Activated CD8-positive, alpha-beta memory T cell treated with anti-CD3 and anti-CD28 coated beads for 24 hours (primary cell): ENCODE results near the gene C16orf92.
"Not testable (repeated sequence)": the region's sequence is repeated elsewhere in the genome, so short reads cannot be mapped to it uniquely, and the experiment has no call there.

ENCODE experiments used
- DNase-seq: peaks from one replicate; pipeline ENCODE4 v3.0.0-alpha.2; 2020

The C16orf92 gene

DNA sequence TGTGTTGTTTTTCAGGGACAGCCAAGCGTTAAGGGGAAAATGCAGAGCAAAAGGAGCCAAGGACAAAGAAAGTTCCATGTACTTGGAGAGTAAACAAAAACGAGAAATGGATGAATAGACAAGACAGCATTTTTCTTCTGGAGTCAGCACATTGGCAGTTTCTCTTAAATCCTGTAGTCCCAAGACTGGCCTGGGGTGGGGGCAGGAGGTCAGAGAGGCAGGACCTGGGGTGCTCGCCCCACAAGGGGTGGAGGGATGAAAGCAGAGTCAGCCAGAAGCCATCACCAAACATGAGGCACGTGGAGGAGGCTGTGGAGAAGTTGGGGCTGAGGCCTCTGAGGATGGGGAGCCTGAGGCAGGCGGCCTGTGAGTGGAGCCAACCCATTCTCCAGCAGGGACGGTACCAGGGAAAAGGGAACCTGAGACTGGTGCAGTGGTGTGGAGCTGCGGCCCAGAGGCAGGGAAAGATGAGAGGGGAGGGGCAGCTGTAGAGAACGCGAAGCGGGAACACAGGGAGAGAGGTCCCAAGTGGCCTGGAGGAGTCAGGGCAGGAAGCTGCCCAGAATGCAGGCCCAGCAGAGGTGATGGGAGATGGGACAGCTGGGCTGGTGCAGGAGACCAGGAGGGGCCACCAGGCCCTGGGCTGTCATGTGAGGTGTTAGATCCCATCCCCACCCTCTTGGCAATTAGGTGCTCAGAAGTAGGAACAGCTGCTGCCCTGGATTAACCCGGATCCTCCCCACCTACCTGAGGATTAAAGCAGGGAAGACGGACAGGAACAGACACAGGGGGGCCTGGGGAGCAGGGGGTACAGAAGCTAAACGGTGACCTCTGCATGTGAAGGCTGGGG, 4.8 kb downstream of the C16orf92 start:
- DNase-seq: no peak

DNA sequence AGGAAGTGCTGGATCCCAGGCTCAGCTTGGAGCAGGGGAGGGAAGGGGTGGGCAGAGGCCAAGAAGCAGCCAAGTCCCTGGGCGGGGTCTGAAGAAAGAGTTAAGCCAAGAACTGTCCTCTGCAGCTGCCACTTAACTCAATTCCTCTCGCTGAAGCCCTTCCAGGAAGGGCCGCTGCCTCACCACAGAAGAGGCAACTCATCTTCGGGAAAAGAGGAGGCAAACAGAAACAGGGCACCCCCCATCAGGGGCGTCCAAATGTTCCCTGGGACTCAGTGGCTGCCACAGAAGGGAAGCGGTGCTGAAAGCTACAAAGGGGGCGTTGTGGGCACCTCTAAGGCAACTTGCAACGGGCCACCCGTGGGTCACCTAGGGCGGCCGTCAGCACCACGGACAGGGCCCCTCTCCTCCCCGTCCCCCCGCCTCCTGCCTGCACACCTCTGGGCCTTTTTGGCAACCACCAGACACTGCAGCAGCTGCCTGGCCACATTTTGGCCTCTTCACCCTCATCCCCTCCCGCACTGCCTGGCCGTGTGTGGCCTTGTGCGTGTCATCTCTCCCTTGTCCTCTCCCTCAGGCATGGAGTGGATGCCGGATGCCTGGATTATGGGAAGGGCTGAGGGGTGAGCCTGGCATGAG, 5.6 kb downstream of the C16orf92 start:
- DNase-seq: peak; percentile 66

DNA sequence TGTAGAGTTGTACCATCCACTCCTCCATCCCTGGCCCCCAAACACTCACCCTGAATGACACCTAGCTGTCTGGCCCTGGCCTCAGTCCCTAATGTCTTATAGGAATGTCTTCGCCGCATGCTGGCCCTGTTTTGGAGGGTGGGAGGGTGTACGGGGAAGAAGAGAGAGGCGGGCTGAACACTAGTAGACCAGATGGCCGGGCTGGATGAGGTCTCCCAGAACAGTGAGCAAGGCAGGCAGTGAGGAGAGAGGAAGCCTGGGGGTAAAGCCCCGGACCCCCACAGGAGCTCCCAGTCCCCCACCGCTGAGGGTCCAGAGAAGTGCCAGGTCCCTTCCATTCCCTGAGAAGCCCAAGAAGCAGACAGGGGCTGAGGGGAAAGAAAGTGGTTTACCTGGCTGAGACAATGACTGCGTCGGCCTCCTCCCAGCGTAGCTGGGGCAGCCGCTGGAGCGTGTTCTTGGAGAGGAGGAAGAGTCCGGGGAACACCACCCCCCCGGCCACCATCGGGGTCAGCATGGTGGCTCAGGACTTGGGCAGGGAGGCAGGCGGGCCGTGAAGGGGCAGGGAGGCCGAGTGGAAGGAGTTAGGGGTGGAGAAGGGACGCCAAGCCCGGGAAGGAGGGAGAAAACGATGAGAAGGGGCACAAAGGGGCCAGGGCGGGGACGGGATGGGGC, 7.2 kb downstream of the C16orf92 start:
- no peak for DNase-seq

DNA sequence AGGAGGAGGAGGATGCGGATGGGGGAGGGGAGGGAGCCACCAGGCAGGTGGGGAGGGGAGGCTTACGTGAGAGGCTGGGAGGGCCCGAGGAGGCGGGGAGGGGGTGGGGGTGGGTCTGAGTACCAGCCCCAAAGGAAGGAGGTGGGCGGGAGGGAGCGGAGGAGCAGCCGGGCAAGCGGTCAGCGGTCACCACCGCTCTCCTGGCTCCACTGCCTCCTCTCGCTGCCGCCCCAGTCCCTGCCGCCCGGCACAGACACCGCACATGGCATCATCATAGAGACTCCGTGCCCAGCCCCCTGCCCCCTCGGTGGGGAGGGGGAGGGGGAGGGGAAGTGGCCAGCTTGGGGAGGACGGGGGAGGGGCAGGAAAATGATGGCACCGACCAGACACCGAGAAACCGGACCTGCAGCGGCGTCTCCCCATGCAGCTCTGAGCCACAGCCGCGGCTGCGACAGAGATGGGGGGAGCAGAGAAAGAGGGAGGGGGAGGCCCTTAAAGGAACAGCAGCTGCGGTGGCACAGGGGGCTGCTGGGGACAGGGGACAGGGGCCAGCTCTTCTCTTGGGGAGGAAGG, 7.9 kb downstream of the C16orf92 start, which contains the start of gene TLCD3B:
TLCD3B (minus strand) TSS at position 431 of the 573 bp plus-strand sequence. CDS start 744 bp downstream, outside the sequence.
- DNase-seq: no peak

DNA sequence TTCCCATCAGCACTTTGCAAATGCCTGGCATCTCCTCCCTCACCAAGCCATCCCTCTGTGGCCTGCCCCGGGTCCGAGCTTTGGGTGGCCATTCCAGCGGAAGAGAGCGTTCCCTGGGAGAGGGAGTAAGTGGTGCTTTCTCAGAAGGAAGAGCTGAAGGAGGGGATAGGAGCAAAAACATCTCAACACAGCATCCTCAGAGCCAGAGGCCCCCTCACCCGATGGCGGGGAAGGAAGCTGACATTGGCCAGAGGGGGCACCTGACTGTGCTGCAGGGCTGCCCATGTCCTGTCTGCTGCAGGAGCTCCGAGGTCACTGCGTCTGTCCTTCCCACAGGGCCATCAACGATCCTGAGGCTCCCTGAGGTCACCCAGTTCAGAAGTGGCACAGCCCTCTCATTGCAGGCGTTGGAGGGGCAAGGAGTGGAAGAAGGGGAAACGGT, 8.5 kb downstream of the C16orf92 start:
- no peak for DNase-seq

DNA sequence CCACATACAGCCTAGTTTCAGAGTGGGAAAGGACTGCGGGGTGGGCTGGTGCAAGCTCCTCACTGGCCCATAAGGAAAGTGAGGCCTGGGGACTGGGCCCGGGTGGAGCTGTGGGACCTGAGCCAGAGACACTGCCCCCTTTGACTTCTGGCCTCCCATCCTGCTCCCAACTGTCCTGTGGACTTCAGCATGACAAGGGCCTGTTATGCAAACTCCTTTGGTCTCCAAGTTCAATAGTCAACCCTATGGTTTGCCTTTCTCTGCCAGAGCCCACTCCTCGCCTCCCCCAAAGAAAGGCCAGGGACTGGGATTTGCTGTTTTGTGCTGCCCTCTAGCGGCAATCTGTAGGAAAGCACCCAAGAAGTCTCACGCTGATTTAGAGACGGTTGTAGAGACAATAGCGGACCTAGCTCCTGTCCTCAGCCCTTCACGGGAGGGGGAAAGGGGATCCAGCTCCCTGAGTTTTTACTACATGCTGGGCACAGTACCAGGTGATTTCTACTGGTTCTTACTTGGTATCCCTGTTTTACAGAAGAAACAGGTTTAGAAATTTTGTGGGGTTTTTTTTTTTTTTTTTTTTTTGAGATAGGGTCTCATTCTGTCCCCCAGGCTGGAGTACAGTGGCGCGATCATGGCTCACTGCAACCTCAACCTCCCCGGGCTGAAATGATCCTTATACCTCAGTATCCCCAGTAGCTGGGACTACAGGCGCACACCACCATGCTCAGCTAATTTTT, 9.3 kb downstream of the C16orf92 start:
- peak; percentile 84 for DNase-seq

DNA sequence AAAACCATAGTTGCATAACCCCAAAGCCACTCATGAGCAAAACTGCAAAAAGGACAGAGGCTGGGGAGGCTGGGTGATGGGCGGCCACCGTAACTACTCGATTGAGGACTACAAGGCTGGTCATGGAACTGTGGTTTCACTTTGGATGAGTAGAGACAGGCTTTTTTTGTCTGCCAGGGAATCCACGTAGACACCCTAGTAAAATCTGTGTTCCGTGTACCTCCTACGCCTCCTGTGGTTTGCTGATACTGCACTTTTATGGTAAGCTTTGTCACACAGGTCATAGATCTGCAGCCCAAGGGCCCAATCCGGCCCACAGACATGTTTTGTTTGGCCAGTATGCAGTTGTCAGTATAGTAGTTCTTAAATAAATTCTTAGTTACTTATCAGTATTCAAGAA, 10.3 kb downstream of the C16orf92 start:
- no peak for DNase-seq

DNA sequence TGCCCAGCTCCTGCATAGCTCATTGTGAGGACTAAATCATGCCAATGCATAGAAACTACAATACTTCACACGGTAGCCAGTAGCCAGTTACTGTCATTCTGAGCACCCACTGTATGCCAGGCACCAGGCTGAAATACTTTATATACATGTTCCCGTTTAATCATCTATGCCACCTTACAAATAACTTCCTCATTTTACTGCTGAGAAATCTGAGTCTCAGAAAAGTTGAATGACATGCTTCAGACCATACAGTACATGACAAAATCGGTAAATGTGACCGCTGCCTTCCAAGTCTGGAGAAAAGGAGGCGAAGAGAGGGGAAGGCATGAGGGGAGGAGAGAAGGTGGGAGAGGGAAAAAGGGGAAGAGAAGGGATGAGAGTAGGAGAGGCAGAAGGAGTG, 17.2 kb downstream of the C16orf92 start:
- DNase-seq: no peak

DNA sequence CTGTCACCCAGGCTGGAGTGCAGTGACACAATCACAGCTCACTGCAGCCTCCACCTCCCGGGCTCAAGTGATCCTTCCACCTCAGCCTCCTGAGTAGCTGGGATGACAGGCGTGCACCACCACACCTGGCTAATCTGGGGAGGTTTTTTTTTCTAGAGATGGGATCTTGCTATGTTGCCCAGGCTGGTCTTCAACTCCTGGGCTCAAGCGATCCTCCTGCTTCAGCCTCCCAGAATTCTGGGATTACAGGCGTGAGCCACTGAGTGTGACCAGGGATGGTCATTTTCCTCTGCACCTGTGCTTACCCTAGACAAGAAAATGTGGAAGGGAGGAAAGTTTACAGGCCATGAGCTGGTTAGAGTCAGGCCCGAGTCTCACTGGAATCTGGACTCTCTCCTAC, 17.7 kb downstream of the C16orf92 start:
- not testable (repeated sequence) for DNase-seq

DNA sequence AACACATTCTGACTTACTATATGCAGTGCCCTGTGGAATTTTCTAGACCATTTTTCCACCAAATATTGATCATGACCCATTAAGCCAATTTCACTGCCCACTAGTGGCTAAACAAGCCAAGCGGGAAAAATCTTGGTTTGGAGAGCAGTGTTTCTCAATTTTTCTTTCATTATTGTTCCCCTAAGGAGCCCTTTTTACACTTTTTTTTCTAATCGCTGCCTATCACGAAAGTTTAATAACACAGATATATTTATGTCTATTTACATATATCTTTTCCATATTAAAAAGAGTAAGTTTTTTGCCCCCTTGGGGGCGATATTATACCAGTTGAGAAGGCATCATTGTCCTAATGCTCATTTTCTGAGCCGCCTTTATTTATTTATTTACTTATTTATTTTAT, 18.8 kb downstream of the C16orf92 start:
- no peak for DNase-seq

DNA sequence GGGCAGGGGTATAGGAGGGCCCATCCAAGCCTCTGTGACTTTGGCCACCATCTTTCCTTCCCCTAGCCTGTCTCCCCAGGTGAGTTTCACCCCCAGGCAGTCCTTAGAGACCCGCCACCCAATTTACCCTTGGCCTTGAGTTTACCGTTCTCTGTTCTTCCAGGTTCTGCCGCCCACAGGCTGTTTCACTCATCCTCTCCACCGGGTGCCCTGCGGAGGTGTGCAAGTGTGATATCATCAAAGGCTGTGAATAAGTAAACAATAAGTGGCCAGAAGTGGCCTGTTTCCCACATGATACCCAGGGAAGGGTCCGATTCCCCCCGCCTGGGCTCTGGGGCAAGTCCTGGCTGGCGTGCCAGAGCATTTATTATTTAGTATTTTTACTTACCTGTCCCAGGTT, 23.2 kb downstream of the C16orf92 start:
- DNase-seq: no peak

DNA sequence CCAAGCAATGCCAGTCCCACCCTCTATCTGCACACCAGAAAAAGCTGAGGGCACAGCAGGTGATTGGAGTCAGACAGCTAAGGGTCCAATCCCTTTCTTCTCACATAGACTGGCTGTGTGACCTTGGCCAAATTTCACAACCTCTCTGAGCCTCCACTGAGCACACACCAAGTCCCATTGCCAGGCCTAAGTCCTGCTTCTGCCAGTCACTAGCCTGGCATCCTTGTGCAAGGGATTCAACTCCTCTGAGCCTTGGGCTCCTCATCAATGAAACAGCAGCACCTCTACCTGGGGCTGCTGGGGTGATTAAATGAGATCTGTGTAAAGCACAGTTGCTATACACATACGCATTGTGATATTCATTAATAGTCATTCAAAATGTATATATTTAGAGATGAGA, 23.6 kb downstream of the C16orf92 start:
- no peak for DNase-seq

DNA sequence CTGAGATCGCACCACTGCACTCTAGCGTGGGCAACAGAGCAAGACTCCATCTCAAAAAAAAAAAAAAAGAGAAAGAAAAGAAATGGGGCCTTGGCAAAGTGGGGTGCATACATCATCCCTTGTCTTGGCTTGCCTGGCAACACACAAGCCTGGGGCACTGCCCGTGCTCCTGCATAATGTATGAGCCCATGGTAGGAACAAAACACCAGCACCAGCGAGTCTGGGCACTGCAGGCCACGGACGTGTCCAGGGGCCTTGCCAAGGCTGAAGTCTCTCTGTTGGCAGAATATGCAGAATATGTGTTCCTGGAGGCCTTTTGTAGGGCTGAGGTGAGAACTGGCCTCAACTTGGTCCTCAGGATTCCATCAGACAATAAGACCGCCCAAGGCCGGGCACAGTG, 26.9 kb downstream of the C16orf92 start:
- DNase-seq: no peak

DNA sequence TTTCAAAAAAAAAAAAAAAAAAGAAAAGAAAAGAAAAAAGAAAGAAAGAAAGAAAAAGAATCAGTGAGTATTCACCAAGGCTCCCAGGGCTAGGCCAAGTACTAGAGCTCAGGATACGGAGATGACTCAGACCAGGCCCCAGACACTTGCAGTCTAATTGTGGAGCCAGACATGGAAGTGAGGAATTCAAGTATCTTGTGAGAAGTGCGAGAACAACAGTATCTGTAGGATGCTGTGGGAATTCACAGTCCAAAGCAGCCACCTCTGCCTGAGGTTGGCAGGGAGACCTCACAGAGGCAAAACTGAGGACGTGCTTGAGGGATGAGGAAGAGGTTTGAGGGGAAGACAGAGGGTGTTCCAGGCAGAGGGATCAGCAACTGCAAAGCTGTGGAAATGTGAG, 28.5 kb downstream of the C16orf92 start:
- no peak for DNase-seq

DNA sequence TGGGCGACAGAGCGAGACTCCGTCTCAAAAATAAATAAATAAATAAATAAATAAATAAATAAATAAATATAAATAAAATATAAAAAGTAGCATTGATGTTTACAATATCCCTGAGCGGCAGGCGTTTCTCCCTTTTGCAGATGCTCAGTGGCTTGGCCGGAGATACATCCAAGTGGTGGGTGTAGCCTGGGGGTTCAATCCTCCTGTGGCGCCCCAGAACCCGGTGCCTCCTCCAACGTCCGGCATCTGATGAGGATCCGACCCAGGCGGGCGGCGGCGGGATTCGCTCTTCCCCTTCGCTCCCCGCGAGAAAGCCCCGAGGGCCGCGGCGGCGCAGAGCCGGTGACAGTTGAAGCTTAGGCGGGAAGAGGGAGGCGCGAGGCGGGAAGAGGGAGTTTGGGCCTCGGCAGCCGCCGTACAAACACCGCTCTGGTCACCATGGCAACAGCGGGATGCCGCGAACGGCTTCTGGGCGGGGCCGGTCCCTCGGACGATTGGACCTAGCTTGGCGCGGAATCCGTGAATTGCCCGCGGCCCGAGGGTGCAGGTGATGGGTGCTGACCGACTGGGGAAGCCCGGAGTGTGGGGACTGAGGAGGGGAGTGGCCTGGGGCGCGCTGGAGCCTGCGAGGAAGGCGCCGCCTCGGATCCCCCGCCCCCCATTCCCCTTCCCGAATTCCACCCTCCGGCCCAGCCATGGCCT, 29.8 kb downstream of the C16orf92 start:
- DNase-seq: peak; percentile 97

DNA sequence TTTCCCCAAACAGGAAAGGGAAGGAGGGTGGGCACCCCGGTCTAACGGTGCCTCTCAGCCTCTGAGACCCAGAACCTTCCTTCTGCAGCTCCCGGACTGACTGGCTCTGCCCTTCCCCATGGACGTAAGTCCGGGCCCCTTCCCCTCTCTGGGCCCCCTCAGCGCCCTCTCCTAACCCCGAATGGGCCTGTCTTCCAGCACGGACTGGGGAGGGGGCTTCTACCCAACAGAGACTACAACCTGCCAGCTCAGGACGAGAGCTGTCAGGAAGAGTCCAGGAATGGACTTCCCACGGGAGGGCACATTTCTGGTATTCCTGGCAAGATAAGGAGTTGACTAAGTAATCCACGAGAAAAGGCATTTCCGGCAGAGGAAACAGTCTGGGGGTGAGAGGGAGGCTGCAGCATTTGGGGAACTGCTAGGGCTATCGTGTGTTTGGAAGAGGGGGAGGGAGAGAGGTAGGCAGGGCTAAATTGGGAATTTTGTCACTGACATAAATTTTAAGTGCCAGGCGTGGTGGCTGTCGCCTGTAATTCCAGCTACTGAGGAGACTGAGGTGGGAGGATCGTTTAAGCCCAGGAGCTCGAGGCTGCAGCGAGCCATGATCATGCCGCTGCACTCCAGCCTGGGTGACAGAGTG, 30.5 kb downstream of the C16orf92 start:
- DNase-seq: no peak

DNA sequence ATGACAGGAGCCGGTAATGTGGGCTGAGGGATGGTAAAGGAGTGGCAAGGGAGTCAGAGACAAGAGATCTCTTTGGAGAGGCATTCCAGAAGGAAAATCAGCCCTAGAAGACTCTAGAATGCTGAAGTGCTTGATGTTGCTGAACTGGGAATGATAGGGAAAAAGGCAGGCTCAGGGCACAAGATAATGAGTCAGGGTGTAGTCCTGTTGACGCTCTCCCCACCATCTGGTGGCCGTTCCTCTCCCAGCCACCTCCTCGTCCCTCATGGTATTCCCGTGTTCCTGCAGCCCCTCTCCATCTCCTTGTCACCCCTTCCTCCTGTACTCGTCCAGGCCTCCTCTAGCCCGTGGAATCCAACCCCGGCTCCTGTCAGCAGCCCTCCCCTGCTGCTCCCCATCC, 31.5 kb downstream of the C16orf92 start:
- DNase-seq: no peak

DNA sequence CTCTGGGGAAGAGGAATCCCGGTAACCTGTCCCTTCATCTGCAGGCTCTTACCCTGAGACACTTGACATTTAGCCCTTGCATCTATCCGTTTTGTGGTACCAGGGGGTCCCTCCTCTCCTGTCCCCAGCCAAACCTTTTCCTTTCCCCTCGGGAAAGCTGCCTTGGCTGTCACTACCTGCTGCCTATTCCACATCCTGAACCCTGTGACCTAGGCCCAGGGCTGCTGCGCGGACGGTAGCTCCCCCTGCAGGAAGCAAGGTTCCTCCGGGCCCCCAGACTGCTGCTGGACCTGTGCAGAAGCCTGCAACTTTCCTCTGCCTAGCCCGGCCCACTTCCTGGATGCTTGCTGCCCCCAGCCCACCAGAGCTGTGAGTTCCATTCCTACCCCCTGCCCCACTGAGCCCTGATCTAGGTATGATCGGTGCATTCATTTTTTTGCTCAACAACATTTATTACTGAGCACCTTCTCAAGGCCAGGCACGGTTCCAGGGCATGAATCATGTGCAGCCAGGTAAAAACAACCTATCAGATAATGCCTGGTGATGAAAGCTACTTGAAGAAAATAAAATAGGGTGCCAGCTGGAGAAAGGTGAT, 32.1 kb downstream of the C16orf92 start:
- peak; percentile 70 for DNase-seq

DNA sequence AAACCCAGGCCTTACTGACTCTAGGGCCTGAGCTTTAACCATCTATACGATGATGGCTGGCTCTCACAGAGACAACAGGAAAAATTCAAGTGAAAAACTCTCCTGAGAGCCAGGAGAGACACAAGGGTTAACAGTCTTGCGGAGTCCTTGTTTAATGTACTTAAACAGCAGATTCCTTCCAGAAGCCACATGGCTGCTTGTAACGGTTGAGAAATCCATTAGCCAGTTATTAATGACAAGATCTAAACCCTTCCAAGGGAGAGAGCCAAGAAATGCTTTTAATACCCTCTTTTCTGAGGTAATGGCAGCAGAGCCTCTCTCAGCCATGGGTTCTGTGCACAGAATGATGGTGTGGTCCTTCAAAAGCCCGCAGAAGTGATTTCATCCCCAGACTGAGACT, 37.3 kb downstream of the C16orf92 start:
- no peak for DNase-seq

DNA sequence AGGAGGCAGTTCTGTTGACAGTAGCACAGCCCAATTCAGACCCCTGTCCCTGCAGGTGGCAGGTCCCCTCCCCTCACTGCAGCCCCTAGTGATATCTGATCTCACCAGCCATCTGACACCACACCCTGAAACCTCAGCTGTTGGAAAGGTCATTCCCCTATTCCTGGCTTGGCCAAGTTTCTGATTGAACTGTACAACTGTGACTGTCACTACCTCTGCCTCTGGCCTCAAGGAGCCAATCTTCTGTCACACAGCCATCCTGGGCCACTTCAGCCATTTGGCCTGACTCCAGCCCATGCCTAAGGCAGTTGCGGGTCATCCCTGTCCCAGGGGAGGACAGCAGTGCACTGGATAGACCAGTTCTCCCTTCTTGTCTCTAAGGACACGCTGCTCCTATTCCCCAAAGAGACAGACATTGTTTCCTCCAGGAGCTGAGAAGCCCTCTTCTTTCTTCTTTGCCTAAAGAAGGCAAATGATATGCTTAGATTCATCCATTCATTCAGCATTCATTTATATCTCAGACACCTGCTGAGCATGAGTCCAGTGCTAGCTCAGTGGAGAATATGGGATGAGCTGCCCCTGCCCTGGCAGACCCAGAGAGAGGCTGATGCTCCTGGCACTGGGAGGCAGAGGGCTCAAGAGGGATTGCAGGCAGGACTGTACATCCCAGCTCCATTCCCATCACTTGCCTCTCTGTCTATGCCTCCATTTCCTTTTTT, 38.0 kb downstream of the C16orf92 start:
- DNase-seq: no peak
